Measurements from ENCODE around the gene RPL22. TPM values are rescaled to one million over a fixed set of nuclear protein-coding genes. Genes with fewer than 3 reads are reported as not detected.
A peak's percentile ranks its signal among the peaks of the same experiment; 100 is the strongest.

RPL22 gene
- total and polyA plus RNA-seq, 2 of the 13 experiments (the other 11 are each of a cell fraction or from before 2014, with no cell fraction given), result 214 to 545 TPM

- TF ChIP-seq ZGPAT (CRISPR knock-in tag; IDR thresholded peaks at IDR 0.05), result peak; percentile 94; the same call in 1 of the 2 replicates
- TF ChIP-seq CHD2 (IDR thresholded peaks at IDR 0.05; ENCODE audit: low read depth, low read length), result no peak
- 0 out of 2 replicates have a peak, but pooled peaks have one; percentile 47 for TF ChIP-seq CC2D1A (CRISPR knock-in tag; IDR thresholded peaks at IDR 0.05)
- TF ChIP-seq DNMT3B (CRISPR knock-in tag; conservative IDR thresholded peaks at IDR 0.05), result peak; percentile 95; the same call in 1 of the 2 replicates
- peak; percentile 97 for TF ChIP-seq ZNF781 (CRISPR knock-in tag; IDR thresholded peaks at IDR 0.05; ENCODE audit: borderline replicate concordance, not compliant biosample characterization)
- no peak for TF ChIP-seq SOX13 (IDR thresholded peaks at IDR 0.05)
- peak in 1 of 2 experiments; percentile 81; a peak in 2 of 4 replicates for TF ChIP-seq SOX13 (CRISPR knock-in tag; conservative IDR thresholded peaks at IDR 0.05 in 1 of 2, IDR thresholded peaks at IDR 0.05 in 1 of 2)
- TF ChIP-seq BATF2 (CRISPR knock-in tag; IDR thresholded peaks at IDR 0.05), result peak; percentile 99
- TF ChIP-seq FOXJ3 (CRISPR knock-in tag; IDR thresholded peaks at IDR 0.05; ENCODE audit: borderline replicate concordance), result no peak
- TF ChIP-seq ZBED4 (CRISPR knock-in tag; IDR thresholded peaks at IDR 0.05; ENCODE audit: borderline replicate concordance), result peak; percentile 99
- peak; percentile 51 for TF ChIP-seq GMEB1 (CRISPR knock-in tag; IDR thresholded peaks at IDR 0.05; ENCODE audit: borderline replicate concordance)
- TF ChIP-seq RNF2 (conservative IDR thresholded peaks at IDR 0.05; ENCODE audit: low read depth), result 0 out of 2 replicates have a peak, but pooled peaks have one; percentile 38
- no peak for TF ChIP-seq GPBP1L1 (CRISPR knock-in tag; IDR thresholded peaks at IDR 0.05)
- peak; percentile 98 for TF ChIP-seq ZNF784 (CRISPR knock-in tag; IDR thresholded peaks at IDR 0.05; ENCODE audit: borderline replicate concordance)
Measured at GRCh38 chr1:6245086-6245868, 45.9 kb upstream of the RPL22 start (continued).
